ENCODE data around the gene BPIFB6.

Gene BPIFB6

DNA sequence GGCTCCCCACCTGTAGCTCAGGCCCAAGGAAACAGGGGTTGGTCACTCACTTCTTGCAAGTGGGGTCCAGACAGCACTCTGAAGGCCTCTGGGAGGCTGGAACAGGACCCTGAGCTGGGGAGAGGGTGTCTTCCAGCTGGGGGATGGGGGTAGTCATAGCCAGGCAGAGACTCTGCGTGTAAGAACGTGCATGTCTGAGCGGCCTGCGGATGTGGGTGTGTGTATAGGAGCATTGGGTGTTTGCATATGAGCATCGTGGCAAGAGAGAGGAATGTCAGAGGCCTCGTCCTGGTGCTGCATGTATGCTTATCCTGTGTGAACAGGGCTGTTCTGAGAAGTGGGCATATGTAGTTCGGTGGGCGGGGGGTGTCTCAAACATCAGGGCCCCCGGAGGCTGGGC lies 34.3 kb downstream of the BPIFB6 start:
- DNase-seq = no peak

DNA sequence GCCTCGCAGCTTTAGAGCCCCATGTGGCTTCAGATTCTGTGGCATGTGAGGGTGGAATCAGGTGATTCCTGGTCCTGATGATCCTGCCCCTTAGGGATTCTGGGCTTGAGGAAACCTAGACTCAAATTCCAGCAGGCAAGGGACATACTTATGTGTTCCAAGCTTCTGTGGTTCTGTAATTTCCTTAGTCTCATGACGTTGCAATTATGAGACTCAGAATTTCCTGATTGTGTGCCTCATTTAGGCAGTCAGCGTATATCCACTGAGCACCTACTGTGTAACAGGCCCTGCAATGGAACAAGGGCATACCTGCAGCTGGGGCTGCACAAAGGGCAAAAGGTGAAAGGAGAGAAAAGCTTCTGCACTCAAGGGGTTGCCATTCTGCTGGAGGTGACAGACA lies 36.4 kb downstream of the BPIFB6 start:
- DNase-seq = no peak

DNA sequence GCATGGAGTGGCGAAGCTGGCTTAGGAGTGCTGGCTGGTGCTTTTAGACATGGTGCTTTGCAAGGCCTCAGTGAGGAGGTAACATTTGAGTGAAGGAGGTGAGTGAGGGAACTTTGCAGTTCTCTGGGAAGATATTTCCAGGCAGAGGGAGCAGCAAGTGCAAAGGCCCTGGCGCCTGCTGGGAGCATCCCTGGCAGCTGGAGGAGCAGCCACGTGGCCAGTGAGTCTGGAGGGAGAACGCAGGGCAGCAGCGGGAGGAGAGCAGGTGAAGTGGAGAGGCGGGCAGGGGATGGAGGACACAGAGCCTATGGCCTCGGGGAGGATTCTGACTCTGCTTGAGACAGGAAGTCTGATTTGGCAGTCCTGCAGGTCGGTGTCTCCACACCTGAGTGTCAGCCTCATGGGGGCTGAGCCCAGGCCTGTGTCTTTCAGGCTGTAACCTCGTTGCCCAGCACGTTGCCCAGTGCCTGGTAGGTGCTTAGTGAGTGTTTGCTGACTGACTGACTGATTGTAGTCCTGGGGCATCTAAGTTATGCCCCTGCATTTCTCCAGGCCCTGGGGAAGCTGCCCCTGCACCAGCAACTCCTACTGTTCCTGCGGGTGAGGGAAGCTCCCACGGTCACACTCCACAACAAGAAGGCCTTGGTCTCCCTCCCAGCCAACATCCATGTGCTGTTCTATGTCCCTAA lies 36.9 kb downstream of the BPIFB6 start:
- no peak for DNase-seq

DNA sequence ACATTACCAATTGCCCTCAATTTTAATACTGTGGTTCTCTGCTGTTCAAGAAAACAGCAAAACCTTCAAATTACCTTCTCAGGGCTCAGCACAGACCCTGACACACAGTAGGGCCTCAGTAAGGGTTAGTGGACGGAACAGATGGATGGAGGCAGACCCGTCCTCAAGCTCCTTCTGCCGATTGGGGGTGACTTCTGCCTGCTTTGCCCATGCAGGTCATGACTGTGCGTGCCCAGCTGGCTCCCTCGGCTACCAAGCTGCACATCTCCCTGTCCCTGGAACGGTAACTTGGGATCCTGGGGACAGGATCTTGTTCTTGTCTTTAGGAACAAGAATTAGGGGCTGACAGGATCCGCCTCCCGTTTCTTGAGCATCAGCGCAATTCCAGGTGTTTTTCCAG lies 38.2 kb downstream of the BPIFB6 start:
- DNase-seq = no peak

DNA sequence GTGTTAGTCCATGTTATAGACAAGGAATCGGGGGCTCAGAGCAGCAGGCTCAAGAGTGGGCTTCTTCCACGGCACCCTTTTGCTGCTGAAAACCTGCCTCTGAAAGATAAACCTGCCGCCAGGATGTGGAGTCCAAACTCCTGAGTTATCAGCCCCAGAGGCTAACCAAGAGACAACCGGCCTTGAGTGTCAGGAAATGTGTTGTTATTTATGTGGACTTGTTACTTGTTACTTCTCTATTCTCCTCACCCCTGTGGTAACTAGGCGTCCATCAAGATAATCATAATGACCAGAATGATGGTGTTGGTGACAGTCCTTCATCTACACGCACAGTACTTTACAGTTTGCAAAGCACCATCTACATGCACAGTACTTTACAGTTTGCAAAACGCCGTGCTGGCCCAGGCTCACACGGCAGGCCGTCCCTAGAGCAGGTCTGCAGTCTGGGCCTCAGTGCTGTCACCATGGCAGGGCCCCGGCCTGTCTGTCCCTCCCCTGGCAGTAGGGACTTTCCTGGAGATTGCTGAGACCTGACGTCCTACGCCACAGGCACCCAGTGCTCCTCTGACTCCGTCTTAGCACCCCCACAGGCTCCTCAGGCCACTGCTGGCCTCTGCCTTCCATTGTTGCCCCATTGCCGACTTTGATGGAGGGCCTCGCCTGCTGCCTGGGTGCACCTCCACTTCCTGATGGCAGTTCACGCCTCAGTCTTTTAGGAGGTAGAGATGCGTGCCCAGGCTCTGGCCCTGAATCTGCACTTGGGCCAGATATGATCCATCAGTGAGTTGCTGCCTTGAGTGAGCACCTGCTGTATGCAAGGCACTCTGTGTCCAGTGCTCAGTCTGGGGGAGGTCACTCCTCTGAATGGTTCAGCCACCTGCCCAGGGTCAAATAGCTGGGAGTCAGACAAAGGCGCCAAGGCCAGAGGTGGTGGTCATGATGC lies 38.9 kb downstream of the BPIFB6 start:
- no peak for DNase-seq

DNA sequence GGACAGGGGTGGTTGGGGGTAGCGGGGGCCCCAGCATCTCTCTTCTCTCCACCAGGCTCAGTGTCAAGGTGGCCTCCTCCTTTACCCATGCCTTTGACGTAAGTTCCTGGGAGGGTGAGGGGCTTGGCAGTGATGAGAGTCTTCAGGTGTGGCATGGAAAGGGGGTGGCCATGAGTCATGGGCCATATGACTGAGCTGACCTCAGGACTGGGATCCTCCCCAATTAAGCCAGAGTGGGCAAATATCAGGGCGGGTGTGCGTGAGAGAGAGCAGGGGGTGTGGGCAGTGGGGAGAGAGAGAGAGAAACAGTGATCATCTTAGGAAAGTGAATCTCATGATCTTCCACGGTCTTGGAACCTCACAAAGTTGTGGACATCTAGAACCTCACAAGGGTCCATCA lies 39.8 kb downstream of the BPIFB6 start:
- no peak for DNase-seq

DNA sequence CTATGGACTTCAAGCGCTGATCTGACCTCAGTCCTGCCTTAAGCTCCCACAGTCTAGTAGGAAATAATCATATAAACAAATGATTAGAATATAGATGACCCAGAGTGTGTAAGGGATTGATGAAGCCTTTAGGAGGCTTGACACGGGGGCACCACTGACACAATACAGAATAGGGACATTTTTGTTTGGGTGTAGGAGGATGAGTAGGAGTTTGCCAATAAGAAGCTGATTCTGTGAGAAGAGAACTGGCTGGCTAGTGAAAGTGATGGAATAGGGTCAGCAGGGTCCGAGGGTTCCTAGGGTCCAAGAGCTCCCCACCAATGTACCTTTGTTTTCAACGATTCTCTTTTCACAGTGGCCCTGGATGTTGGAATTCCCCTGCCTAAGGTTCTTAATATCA lies 40.9 kb downstream of the BPIFB6 start:
- DNase-seq = no peak

DNA sequence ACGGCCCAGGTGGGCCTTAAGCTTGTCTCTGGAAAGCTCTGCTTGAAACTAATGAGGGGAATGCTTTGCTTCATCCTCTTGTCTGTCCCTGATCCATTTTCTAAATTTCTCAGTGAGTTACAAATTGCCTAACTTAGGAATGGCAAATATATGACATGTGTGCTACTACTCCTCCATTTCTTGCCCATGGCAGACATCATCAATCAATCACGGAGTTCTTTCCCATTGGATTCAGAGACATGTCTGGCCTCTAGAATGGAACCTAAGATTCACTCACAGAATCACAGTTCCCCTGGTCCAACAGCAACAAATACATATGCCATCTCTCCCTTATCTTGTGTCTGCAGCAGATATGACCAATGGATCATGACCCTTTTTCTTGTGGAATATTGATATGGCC lies 41.4 kb downstream of the BPIFB6 start:
- no peak for DNase-seq

DNA sequence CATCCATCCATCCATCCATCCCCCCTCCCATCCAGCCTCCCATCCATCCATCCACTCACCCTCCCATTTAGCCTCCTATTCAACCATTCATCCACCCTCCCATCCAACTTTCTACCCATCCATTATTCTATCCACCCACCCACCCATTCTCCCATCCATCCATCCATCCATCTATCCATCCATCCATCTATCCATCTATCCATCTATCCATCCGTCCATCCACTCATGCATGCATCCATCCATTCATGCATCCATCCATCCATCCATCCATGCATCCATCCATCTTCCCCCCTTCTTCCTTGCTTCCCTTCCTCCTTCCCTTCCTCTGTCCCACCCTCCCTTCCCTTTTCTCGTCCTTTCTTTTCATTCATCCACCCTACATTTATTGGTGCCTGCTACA lies 43.2 kb downstream of the BPIFB6 start:
- DNase-seq = no peak

DNA sequence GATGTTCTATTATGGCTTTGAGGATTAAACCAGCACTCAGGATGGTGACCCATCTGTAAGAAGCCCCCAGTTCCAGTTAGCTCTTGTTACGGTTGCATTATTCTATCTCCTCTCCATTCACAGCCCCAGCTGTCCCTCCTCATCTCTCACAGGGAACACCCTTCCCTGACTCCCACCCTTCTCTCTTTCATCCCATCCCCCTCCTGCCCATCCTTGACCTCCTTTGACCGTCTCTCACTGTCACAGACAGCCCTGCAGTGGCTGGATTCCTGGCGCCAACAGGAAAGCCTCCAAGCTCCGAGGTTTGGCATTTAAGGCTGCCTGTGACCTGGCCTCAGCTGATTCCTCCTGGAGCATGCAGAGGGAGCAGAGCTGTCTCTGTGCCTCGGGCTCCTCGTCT lies 43.8 kb downstream of the BPIFB6 start:
- DNase-seq = no peak

DNA sequence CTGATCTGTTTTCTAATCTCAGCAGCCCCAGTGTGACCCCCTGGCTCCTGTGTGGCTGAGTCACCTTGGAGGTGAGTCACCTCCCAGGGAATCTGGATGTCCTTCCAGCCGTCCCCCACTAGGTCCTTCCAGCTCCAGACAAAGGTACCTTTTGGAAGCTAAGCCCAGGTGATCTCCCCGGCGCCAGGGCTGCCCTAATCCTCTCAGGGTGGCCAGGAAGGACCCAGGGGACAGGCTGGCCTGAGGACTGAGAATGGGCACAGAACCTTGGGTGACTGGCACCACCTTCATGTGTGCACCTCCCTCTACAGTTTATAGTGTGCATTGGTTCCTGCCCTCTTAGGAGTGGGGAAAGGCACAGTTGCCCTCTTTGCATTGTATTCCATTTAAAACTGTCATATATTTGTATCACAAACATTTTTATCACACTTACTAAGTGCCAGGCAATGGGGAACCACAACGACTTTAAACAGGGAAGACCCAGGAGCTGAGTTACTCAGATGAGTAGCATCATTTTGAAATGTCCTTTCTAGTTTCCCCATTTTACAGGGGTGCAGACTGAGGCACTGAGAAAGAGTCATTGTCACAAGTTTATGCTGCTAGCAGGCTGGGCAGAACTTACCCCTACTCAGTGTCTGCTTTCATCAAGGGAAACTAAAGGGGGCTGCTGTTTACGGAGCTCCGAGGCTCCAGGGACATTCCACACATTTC lies 45.4 kb downstream of the BPIFB6 start:
- no peak for DNase-seq

DNA sequence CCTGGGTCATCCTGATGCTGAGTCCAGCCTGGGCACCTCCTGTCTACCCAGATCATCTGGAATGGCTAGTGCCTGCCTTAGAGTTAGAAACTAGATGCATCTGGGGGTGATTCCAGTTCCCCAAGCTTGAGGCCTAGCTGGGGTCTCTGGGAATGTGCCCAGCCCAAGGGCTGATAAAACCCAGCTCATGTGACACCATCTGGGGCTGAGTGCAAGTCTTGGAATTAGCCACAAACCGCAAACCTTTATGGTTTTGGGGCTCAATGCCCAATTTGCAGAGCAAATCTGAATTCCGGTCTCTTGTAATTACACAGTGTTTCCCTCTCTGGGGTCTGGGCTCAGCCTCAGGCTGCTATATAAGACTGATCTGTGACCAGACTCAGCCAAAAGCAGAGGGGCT lies 47.8 kb downstream of the BPIFB6 start, which contains the start of gene BPIFB4:
TSS of gene BPIFB4 (plus strand) at position 385 of the 400 bp plus-strand sequence. CDS start 1,884 bp downstream, outside the sequence.
- DNase-seq = no peak

DNA sequence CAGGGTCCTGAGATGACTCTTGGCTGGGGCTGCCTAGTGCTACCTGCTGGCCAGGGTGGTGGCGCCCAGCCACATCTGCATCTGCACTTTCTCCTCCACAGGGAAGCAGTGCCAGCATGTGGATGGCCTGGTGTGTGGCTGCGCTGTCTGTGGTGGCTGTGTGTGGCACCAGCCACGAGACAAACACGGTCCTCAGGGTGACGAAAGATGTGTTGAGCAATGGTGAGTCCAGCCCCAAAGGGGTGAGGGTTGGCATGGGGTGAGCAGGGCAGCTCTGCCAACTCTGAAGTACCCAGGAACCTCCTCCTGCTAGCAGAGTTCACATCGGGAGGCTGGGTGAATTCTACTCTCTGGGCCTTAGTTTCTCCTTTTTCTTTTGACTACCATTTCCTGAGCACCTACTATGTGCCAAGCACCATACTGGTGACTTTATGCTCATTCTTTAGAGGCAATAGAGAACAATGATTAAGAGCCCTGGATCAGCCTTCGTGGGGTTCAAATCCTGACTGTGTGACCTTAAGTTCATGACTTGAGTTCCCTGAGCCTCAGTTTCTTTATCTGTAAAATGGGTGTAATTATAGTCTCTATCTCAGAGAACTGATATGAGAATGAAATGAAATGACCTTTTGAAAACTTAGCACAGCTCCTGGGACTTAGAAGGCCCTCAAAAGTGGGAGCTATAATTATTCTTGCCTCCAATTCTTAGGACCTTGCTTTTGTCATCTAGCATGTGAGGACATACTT lies 50.1 kb downstream of the BPIFB6 start:
- DNase-seq = no peak

DNA sequence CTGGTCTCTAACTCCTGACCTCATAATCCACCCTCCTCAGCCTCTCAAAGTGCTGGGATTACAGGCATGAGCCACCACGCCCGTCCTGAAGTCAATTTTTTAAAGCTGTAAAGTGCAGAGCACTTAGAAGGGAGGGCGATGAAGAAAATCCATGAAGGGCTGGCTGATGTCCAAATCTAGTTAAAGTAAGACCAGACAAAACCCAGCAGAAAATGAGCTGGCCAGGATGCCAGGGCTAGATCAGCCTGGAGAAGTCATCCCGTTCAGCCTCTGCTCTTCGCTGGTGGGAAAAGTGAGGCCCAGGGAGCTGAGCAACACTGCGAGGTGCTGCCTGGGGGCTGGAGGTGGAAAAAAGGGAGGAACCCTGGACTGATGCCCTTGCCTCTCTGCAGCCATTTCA lies 51.1 kb downstream of the BPIFB6 start:
- DNase-seq = no peak

DNA sequence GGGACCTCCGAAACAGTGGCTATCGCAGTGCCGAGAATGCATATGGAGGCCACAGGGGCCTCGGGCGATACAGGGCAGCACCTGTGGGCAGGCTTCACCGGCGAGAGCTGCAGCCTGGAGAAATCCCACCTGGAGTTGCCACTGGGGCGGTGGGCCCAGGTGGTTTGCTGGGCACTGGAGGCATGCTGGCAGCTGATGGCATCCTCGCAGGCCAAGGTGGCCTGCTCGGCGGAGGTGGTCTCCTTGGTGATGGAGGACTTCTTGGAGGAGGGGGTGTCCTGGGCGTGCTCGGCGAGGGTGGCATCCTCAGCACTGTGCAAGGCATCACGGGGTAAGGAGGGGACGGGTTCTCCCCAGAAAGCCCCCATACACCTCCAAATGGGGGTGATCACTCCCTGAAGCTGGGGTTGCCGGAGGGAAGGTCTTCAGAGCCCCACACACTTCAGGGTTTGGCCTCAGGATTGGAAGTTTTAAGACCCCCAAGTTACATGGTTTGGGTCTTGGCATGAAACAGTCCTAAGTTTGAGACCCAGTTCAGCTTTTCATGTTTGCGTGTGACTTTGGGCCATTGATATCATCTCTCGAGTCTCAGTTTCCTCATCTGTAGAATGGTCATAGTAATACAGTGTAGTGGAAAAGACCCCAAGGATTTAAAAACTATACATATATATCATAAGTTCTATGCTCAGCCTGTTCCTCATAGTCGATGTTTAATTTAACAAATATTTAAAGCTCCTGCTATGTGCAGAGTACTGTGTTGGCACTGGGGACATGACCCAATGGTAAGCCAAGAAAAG lies 52.3 kb downstream of the BPIFB6 start:
- no peak for DNase-seq

DNA sequence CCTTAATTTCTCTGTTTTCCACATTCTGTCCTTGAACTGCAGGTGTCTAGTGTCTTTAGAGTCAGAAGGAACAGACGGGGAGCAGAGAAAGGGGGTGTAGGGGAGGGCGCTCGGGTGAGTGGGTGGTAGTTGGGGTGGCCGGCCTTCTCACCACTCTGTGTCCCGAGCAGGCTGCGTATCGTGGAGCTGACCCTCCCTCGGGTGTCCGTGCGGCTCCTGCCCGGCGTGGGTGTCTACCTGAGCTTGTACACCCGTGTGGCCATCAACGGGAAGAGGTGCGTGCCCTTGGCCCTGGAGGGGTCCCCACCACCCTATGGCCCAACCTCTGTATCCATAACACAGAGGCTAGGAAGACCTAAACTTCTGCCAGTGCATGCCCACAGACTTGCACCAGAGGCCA lies 53.3 kb downstream of the BPIFB6 start:
- no peak for DNase-seq

DNA sequence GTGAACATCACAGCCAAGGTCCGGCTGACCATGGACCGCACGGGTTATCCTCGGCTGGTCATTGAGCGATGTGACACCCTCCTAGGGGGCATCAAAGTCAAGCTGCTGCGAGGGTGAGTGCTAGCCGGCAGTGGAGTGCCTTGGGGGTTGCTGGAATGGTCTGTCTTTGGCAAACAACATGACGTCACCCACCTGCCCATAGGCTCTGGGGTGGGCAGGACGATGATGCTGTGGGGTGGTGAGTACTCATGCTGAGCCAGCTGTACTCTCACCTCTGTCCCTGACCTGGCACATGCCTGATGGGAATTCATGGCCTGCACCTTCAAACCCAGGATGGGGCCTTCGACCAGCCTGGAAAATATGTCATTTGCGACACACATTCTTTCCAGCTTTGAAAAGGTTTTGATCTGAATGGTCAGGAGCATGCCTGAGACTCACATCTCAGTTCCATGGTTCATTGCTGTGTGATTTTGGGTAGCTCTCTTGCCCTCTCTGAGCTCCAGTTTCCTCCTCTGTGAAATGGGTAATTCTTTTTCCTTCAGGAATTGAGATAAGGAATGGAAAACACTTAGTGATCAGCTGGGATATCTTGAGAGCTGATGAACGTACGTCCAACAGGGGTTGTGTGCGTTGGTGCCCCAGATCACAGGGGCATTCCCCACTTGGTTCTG lies 54.7 kb downstream of the BPIFB6 start:
- no peak for DNase-seq

DNA sequence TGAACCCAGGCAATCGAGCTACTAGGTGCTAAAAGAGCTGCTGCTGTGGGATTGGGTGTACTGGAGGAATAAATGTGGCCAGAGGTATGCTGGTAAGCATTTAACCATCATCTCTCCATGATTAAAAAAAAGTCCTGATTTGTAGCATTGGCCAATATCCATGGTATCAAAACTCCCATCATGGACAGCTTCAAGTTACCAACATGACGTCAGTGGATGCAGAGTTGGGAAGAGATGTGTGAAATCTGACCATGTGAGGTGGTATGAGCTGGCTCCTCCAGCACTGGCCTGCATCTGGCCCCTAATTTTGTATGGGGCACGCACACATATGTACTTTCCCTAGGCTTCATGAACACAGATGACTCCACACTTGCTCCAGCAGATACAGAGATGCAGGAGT lies 59.7 kb downstream of the BPIFB6 start:
- no peak for DNase-seq

DNA sequence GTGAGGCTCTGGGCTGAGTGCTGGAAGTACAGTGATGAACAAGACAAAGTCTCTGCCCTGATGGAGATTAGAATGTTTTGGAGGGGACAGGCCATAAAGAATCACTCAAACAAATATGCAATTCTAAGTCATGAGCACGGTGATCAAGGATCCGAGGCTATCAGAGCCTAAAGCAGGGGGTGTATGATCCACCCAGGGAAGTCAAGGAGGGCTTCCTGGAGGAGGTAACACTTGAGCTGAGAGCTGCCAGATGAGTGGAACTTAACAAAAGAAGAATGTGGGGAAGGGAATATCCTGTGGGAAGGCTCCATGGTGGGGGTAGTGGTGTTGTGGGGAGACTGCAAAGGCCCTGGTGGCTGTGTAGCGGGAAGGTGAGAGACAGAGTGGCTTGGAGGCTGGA lies 60.2 kb downstream of the BPIFB6 start:
- DNase-seq = no peak

DNA sequence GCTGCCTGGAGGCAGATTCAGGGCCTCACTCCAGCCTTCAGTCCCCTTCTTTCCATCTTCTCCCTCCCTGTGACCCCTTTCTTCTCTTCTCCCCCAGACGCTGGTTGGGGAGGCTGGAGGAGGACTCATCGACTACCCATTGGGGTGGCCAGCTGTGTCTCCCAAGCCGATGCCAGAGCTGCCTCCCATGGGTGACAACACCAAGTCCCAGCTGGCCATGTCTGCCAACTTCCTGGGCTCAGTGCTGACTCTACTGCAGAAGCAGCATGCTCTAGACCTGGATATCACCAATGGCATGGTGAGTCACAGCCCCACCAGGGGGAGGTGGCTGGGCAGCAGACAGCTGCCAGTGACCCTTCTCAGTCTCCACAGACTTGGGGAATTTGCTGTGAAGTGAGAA lies 60.9 kb downstream of the BPIFB6 start:
- no peak for DNase-seq

DNA sequence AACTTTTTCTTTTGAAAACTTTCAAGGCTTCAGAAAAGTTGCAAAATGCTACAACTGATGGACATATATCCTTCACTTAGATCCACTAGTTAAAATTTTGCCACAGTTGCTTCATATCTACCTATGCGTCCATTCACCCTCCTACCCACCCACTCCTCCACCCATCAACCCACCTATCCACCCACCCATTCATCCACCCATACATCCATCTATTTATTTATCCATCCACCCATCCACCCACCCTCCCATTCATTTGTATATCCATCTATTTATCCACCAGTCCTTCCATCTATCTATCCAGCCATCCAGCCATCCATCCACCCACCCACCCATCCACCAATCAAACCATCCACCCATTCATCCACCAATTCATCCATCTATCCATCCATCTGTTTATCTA lies 61.6 kb downstream of the BPIFB6 start:
- DNase-seq = no peak
